GM12878 (cell line): ENCODE measurements around the gene ACAD11. TPM values are rescaled to one million over a fixed set of nuclear protein-coding genes. Genes with fewer than 3 reads are reported as not detected.

Experiments
- ATAC-seq: fragments of 200-7000 bp; cut with Tn5 transposase; 3 replicates; pipeline ENCODE4 v1.9.1; 2020; ENCODE audit warnings: mild to moderate bottlenecking, moderate library complexity
- BruUV-seq: library from RNA; stranded (reverse); fragments of 400-500 nt; replicated peaks from 2 replicates; lab custom pipeline; 2021; lab: Mats Ljungman, UMichigan
- CTCF ChIA-PET: fragments of 300-600 bp; sonication (Branson Sonifier 250); formaldehyde crosslinking; extraction: SDS; loops from one replicate; lab custom pipeline; 2021; ENCODE audit warnings: inconsistent platforms; lab: Yijun Ruan, JAX
- POLR2A ChIA-PET: fragments of 350-600 bp; formaldehyde crosslinking; extraction: SDS; loops from one replicate; lab custom pipeline; 2021; ENCODE audit warnings: inconsistent platforms; lab: Charles Lee
- RAD21 ChIA-PET: fragments of 300-600 bp; sonication (Branson Sonifier 250); formaldehyde crosslinking; loops from one replicate; lab custom pipeline; 2023; ENCODE audit warnings: antibody characterized with exemption; ENCODE audit not compliant: unreplicated experiment; lab: Charles Lee
- SMC1A ChIA-PET: fragments of 300-600 bp; sonication (Branson Sonifier 250); formaldehyde crosslinking; loops from one replicate; lab custom pipeline; 2023; ENCODE audit not compliant: unreplicated experiment, uncharacterized antibody; lab: Charles Lee
- DNase-seq: peaks from one replicate; pipeline ENCODE4 v3.0.0-alpha.2; 2011; ENCODE audit warnings: low read depth, low spot score
- FAIRE-seq: peaks from 3 replicates; lab custom pipeline; 2011; peaks lifted over from hg19 to GRCh38; lab: Jason Lieb, UNC
- H2AFZ ChIP-seq: 2 replicates; pipeline ENCODE4 v1.6.0; 2011; ENCODE audit warnings: low read depth, low read length, control low read depth; ENCODE audit not compliant: control insufficient read depth
- H3K27ac ChIP-seq: 2 replicates; pipeline ENCODE4 v1.5.1; 2011; ENCODE audit warnings: control low read depth; ENCODE audit not compliant: control insufficient read depth, insufficient read depth
- H3K27me3 ChIP-seq, 2 experiments: replicated peaks in 1 of 2; 2 replicates each; pipeline versions ENCODE4 v1.6.0 to v1.6.1; 2011; ENCODE audit warnings: low read length in 1 of 2; ENCODE audit not compliant: control insufficient read depth in 2 of 2, insufficient read depth in 2 of 2
- H3K36me3 ChIP-seq, 2 experiments: 2 replicates each; pipeline ENCODE4 v1.5.1; 2011; ENCODE audit warnings: low read length in 1 of 2; ENCODE audit not compliant: control insufficient read depth in 2 of 2, insufficient read depth in 2 of 2
- H3K4me1 ChIP-seq: 2 replicates; pipeline ENCODE4 v1.6.1; 2011; ENCODE audit warnings: mild to moderate bottlenecking, low read length, moderate library complexity, mixed read lengths; ENCODE audit not compliant: control insufficient read depth, insufficient read depth
- H3K4me2 ChIP-seq: 2 replicates; pipeline ENCODE4 v1.6.0; 2011; ENCODE audit warnings: control low read depth; ENCODE audit not compliant: control insufficient read depth, insufficient read depth
- H3K4me3 ChIP-seq: fragments of 200-600 bp; sonication (generic); 2 replicates; pipeline ENCODE4 v1.5.1; 2016
- H3K79me2 ChIP-seq: 2 replicates; pipeline ENCODE4 v1.6.0; 2011; ENCODE audit warnings: low read length; ENCODE audit not compliant: control insufficient read depth, insufficient read depth
- H3K9ac ChIP-seq: 2 replicates; pipeline ENCODE4 v1.8.0; 2011; ENCODE audit warnings: low read length, control low read depth, mixed read lengths; ENCODE audit not compliant: control insufficient read depth, insufficient read depth
- H3K9me3 ChIP-seq: replicated peaks from 3 replicates; pipeline ENCODE4 v1.5.1; 2011; ENCODE audit warnings: mild to moderate bottlenecking, low read length; ENCODE audit not compliant: control insufficient read depth, insufficient read depth
- H4K20me1 ChIP-seq: 2 replicates; pipeline ENCODE4 v1.6.0; 2011; ENCODE audit not compliant: control insufficient read depth, insufficient read depth
- HDGF ChIP-seq: fragments of 450-650 bp; IDR thresholded peaks from 2 replicates; pipeline ENCODE4 v1.6.1; 2016; ENCODE audit warnings: antibody characterized with exemption
- IKZF1 ChIP-seq: fragments of 450-650 bp; conservative IDR thresholded peaks from 2 replicates; pipeline ENCODE4 v1.6.1; 2017; ENCODE audit warnings: antibody characterized with exemption, mild to moderate bottlenecking
- IRF3 ChIP-seq: fragments of 450-650 bp; IDR thresholded peaks from 2 replicates; pipeline ENCODE4 v1.6.1; 2014; ENCODE audit warnings: mild to moderate bottlenecking
- IRF4 ChIP-seq: IDR thresholded peaks from 2 replicates; pipeline ENCODE4 v1.6.1; 2011; ENCODE audit warnings: low read depth, low read length
- JUNB ChIP-seq: IDR thresholded peaks from 2 replicates; pipeline ENCODE4 v1.6.1; 2016; ENCODE audit warnings: antibody characterized with exemption, mild to moderate bottlenecking
- MYC ChIP-seq: IDR thresholded peaks from 2 replicates; pipeline ENCODE4 v1.6.1; 2011; ENCODE audit warnings: mild to moderate bottlenecking, low read length, moderate library complexity, inconsistent platforms; ENCODE audit not compliant: insufficient read depth, insufficient replicate concordance, insufficient read length, severe bottlenecking
- NR2C1 ChIP-seq: fragments of 450-650 bp; IDR thresholded peaks from 2 replicates; pipeline ENCODE4 v1.6.1; 2017; ENCODE audit warnings: antibody characterized with exemption, mild to moderate bottlenecking, moderate library complexity
- NR2C2 ChIP-seq: IDR thresholded peaks from 2 replicates; pipeline ENCODE4 v1.6.1; 2011; ENCODE audit warnings: borderline replicate concordance, low read depth; ENCODE audit not compliant: control insufficient read depth, insufficient read length
- RCOR1 ChIP-seq: conservative IDR thresholded peaks from 2 replicates; pipeline ENCODE4 v1.6.1; 2012; ENCODE audit warnings: low read depth, low read length, improper control_type of control experiment
- SPI1 ChIP-seq: IDR thresholded peaks from 2 replicates; pipeline ENCODE4 v1.6.1; 2011; ENCODE audit warnings: low read depth, mild to moderate bottlenecking, low read length, moderate library complexity, borderline replicate concordance; ENCODE audit not compliant: insufficient read depth
- USF2 ChIP-seq: IDR thresholded peaks from 2 replicates; pipeline ENCODE4 v1.6.1; 2011; ENCODE audit warnings: low read depth, low read length, improper control_type of control experiment, borderline replicate concordance
- ZNF217 ChIP-seq: fragments of 450-650 bp; IDR thresholded peaks from 2 replicates; pipeline ENCODE4 v1.6.1; 2017; ENCODE audit warnings: antibody characterized with exemption, mild to moderate bottlenecking
- ZNF384 ChIP-seq: IDR thresholded peaks from 2 replicates; pipeline ENCODE4 v1.6.1; 2012; ENCODE audit warnings: low read depth, mild to moderate bottlenecking, low read length, improper control_type of control experiment, borderline replicate concordance
- WGBS: methylation state at CpG from one replicate; pipeline ENCODE4 v1.1.6; 2016; ENCODE audit warnings: low lambda C conversion rate; ENCODE audit not compliant: insufficient replicate concordance, insufficient coverage; ENCODE audit errors: missing lambda C conversion rate; 5-methylcytosine and 5-hydroxymethylcytosine counted together
- in situ Hi-C: fragments of 300-500 bp; cut with MboI; formaldehyde crosslinking; loops from 9 replicates; pipeline ENCODE4 v1.14.3; 2018; ENCODE audit warnings: mixed read lengths
- intact Hi-C: fragments of 100-400 bp; cut with micrococcal nuclease; formaldehyde crosslinking; loops from one replicate; pipeline ENCODE4 v1.14.2; 2022; ENCODE audit not compliant: unreplicated experiment
- polyA plus RNA-seq, 11 experiments: library from polyadenylated mRNA; depleted of rRNA in 4 of 11; unstranded in 6 of 11; stranded (reverse) in 5 of 11; fragments of >200 nt; fragmentation: Nextera tagmentation in 4 of 11; fragmentation: Illumina TruSeq in 1 of 11; extraction: Ambion mirVana in 4 of 11; extraction: Trizol in 1 of 11; gene quantifications; 1 replicate in 1 of 11; 2 replicates in 10 of 11; pipeline versions ENCODE4 v1.2.1 to v1.2.3, GENCODE V29; 2011 to 2016; ENCODE audit warnings: inconsistent platforms in 2 of 11, missing spikeins in 2 of 11, low read depth in 1 of 11
- total RNA-seq, 4 experiments: library from RNA; depleted of rRNA in 3 of 4; stranded (reverse); fragments of >200 nt in 3 of 4; fragmentation: Illumina TruSeq in 1 of 4; extraction: Trizol in 1 of 4; gene quantifications; 2 replicates each; pipeline versions ENCODE4 v1.2.1 to v1.2.3, GENCODE V29; 2013 to 2021
- TF ChIP-seq, protein P1 (sequence below): fragments of 450-650 bp; formaldehyde crosslinking; IDR thresholded peaks from 2 replicates; pipeline ENCODE4 v1.5.0; 2022; ENCODE audit warnings: mild to moderate bottlenecking, missing genetic modification characterization

ACAD11 gene
- total and polyA plus RNA-seq, 10 of the 15 experiments (the other 5 are each of a cell fraction or from before 2014, with no cell fraction given) = 2.4 to 15.9 (median 10.4) TPM

GRCh38 chr3:132629928-132630327, 29.7 kb downstream of the ACAD11 start:
- RAD21 ChIA-PET = no interaction called here
- no peak for DNase-seq
- Histone ChIP-seq H4K20me1 (no peaks in the 10 kb centered on the region), H3K27ac (no peak overlapping the region), H3K27me3 (no peaks in the 10 kb centered on the region), H2AFZ (no peak overlapping the region), H3K36me3 (peaks cover 0 to 5% of the 10 kb centered on the region in 2 experiments; a peak in 2 of 4 replicates), H3K4me2 (no peak overlapping the region), H3K9me3 (no peaks in the 10 kb centered on the region), H3K79me2 (no peaks in the 10 kb centered on the region), H3K4me3 (no peak overlapping the region), H3K9ac (no peak overlapping the region), H3K4me1 (peaks cover 8% of the 10 kb centered on the region)
- intact Hi-C loops = no loop called here
- POLR2A ChIA-PET = no interaction called here
- CTCF ChIA-PET = no interaction called here
- in situ Hi-C loops = no loop called here
- FAIRE-seq = no peak
- BruUV-seq = no TSS peak
- no peak for ATAC-seq
- WGBS = 40% methylated on average over 1 of the region's 1 CpG
- SMC1A ChIA-PET = no interaction called here
- TF ChIP-seq JUNB (0 out of 2 replicates have a peak, but pooled peaks have one; percentile 19), MYC (no peak)

DNA sequence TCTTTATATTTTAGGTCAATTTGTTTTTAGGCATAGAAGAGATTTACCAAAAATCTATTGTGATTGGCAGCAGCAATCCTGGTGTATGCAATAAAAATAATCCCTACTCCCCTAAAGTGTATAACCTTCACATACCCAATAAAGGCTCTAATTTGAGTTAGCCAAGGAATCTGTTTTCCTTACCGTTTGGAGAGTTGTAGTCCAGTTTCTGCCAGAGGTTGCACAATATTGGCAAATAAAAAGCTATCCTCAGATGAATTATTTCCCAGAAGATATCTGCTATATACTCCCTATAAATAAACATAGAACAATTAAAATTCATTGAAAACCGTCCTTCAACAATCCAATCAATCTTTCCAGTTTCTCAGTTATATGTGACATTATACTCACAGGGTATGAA, 31.5 kb downstream of the ACAD11 start:
- ChIA-PET POLR2A (no interaction called here), SMC1A (no interaction called here)
- TF ChIP-seq HDGF = no peak
- no peak for TF ChIP-seq IKZF1
- no peak for TF ChIP-seq RCOR1
- no peak for TF ChIP-seq ZNF217
- no peak for TF ChIP-seq NR2C2
- no peak for TF ChIP-seq NR2C1
- TF ChIP-seq IRF4 = no peak
- TF ChIP-seq IRF3 = no peak
- no peak for TF ChIP-seq ZNF384
- TF ChIP-seq USF2 = no peak
- TF ChIP-seq, protein P1, sequence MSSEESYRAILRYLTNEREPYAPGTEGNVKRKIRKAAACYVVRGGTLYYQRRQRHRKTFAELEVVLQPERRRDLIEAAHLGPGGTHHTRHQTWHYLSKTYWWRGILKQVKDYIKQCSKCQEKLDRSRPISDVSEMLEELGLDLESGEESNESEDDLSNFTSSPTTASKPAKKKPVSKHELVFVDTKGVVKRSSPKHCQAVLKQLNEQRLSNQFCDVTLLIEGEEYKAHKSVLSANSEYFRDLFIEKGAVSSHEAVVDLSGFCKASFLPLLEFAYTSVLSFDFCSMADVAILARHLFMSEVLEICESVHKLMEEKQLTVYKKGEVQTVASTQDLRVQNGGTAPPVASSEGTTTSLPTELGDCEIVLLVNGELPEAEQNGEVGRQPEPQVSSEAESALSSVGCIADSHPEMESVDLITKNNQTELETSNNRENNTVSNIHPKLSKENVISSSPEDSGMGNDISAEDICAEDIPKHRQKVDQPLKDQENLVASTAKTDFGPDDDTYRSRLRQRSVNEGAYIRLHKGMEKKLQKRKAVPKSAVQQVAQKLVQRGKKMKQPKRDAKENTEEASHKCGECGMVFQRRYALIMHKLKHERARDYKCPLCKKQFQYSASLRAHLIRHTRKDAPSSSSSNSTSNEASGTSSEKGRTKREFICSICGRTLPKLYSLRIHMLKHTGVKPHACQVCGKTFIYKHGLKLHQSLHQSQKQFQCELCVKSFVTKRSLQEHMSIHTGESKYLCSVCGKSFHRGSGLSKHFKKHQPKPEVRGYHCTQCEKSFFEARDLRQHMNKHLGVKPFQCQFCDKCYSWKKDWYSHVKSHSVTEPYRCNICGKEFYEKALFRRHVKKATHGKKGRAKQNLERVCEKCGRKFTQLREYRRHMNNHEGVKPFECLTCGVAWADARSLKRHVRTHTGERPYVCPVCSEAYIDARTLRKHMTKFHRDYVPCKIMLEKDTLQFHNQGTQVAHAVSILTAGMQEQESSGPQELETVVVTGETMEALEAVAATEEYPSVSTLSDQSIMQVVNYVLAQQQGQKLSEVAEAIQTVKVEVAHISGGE = no peak
- TF ChIP-seq SPI1 = no peak

More for the DNA sequence above, 31.5 kb downstream of the ACAD11 start:
- peaks cover 0 to 5% of the 10 kb centered on the region in 2 experiments; a peak in 2 of 4 replicates for H3K36me3 ChIP-seq
- peaks cover 8% of the 10 kb centered on the region for H3K4me1 ChIP-seq
- no peak overlapping the region for H3K27ac ChIP-seq
- FAIRE-seq (no peak), DNase-seq (no peak), ATAC-seq (no peak)
- H2AFZ ChIP-seq = no peak overlapping the region
- H3K4me2 ChIP-seq = no peak overlapping the region
- H3K9me3 ChIP-seq = no peaks in the 10 kb centered on the region
- no peak overlapping the region for H3K9ac ChIP-seq
- intact Hi-C loops = no loop called here
- in situ Hi-C loops = no loop called here
- H4K20me1 ChIP-seq = no peaks in the 10 kb centered on the region
- no peak overlapping the region for H3K4me3 ChIP-seq
- CTCF ChIA-PET = no interaction called here
- H3K27me3 ChIP-seq = no peaks in the 10 kb centered on the region
- WGBS = 46% methylated on average over 2 of the region's 2 CpGs
- no peaks in the 10 kb centered on the region for H3K79me2 ChIP-seq
- RAD21 ChIA-PET = no interaction called here
- no TSS peak for BruUV-seq
